Activated naive CD8-positive, alpha-beta T cell treated with anti-CD3 and anti-CD28 coated beads, Interleukin-2, amount 50 U/mL, for 16 hours (primary cell): ENCODE data around the gene NIPSNAP3A.
"Not testable (repeated sequence)": the region's sequence is repeated elsewhere in the genome, so short reads cannot be mapped to it uniquely, and the experiment has no call there.

Source experiments
- DNase-seq: peaks from one replicate; pipeline ENCODE4 v3.0.0-alpha.2; 2020; ENCODE audit warnings: low read depth, low spot score

The NIPSNAP3A gene

DNA sequence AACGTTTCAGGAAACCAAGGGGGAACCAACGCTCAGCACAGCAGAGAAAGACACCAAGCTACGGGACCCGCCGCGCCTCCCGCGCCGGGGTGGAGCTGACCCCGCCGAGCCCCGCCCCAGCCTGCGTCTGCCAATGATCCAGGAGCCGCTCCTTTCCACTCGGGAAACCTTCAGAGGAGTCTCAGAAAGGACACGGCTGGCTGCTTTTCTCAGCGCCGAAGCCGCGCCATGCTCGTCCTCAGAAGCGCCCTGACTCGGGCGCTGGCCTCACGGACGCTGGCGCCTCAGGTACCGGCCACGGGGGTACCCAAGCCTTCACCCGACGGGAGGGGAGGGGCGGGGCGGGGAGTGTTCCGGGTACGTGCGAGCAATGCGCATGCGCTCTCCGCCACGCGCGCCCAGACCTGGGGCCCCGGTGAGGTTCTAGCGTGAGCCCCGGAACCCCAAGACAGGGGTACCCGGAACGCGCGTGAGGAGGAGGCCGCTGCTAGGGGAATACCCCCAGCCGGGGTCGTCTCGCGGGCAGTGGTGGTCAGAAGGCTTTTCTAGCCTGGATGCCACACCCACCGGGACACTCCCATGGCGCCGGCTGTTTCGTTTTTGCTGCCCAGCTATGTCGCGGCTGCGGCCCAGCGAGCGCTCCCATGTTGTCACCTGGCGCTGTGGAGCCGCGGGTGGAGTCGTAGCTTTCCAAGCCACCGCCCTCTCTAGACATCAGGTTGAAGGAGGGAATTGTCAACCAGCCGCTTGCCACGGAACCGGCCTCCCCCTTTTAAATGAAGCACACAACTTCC is at the start of gene NIPSNAP3A:
Gene NIPSNAP3A (plus strand): TSS at position 119 of the 794 bp plus-strand sequence. CDS start 110 bp downstream, at position 229.
- DNase-seq, result peak; percentile 70

DNA sequence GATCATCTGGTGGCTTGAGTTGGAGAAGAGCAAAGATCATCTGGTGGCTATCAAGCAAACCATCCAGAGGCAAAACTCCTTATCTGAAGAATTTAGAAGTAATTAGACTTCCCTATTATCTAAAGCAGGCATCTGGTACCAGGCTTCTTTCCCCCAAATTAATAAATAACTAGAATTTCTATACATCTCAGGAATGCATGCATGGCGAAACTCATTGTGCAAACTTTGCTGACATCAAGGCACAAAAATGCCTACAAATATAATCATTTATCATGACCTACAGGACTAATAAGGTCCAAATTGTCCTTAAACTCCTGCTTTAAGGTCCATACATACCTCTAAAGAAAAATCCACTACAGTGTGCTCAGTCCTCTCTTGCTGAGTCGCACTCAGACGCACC is 47.2 kb upstream of the NIPSNAP3A start:
- DNase-seq, result no peak

DNA sequence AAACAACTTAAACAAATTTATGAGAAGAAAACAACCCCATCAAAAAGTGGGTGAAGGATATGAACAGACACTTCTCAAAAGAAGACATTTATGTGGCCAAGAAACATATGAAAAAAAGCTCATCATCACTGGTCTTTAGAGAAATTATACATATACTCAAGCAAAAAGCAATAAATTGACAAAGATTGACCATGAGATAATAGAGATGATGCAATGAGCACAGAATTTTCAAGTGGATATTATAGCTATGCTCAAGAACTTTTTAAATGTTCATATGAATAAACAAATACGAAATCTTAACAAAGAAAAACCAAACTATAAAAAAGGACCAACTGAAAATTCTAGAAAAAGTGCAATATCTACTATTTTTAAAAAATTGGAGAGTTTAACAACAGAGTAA is 38.7 kb upstream of the NIPSNAP3A start:
- not testable (repeated sequence) for DNase-seq

DNA sequence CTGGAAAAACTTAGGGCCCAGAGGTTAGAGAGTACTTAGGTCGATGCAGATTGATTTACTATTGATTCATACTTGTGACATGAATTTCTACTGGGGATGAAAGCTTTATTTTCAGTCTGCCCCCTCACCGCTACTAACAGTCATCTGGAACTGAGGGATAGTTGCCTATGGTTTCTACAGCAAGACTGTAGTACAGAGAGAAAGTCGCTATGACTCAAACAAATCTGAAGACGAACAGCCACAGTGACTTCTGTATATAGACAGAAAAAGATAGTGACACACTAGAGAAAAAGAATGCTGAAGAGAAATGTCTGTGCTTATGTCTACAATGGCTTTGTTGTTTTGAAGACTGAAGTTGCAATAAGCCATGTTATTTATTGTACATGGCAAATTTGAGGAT is 35.9 kb upstream of the NIPSNAP3A start:
- DNase-seq, result no peak

DNA sequence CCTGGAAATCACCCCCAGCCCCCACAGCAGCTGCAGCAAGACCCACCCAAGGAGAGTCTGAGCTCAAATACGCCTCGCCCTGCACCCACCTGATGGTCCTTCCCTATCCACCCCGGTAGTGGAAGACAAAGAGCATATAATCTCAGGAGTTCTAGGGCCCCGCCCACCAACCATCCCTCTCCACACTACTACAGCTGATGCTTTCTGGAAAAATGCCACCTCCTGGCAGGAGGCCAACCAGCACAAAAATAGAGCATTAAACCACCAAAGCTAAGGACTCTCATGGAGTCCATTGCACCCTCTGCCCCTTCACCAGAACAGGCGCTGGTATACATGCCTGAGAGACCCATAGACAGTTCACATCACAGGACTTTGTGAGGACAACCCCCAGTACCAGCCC is 22.5 kb upstream of the NIPSNAP3A start:
- no peak for DNase-seq

DNA sequence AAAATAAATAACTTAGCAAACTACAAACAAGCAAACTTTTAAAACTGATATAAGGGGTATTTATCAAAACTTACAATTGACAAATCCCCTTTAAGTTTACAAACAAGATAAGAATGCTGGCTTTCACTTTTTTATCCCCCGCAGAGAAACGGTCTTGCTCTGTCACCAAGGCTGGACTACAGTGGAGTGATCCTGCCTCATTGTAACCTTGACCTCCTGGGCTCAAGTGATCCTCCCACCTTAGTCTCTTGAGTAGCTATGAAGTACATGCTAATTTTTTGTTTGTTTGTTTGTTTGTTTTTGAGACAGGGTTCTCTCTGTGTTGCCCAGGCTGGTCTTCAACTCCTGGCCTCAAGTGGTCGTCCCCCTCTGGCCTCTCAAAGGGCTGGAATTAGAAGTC is 9.0 kb upstream of the NIPSNAP3A start:
- DNase-seq, result no peak

DNA sequence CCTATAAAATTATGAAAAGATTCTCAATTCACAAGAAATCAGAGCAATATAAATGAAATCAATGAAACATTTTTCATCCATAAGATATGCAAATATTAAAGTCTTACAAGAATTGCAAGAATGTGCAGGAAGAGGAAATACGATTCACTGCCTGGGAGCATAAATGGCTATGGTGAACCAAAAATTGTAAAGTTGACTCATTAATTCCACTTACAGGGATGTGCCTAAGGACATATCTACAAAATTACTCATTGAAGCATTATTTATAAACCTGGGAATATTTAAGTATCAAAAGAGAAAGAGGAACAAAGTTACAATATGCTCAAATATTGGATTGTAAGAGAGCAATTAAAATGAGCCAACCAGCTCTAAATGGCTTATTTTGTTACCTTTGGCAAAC is 6.9 kb upstream of the NIPSNAP3A start:
- DNase-seq, result no peak

DNA sequence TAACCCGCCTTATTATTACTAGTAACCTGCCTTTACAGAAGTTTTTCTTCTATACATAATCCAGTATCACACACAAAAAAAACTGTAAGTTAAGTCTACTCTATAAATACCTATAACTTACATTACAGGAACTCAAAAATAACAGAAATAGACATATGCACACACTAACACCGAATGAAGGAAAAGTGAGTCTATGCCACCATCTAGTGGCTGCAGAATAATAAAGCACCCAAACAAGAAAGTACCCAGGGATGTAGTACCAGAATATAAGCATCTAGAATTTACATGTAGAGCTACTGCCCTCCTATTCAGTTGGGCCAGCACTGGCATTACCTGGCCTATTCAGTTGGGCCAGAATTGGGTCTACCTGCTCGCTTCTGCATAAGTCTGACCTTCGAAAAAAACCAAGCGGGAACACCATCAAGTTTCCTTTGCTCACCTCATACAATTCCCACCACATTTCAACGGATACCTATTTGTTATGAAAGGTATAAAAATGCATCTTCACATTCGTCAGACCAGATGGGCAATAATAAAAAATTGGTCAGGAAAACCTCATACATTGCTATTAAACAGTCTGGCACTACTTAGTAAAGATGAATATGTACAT is 4.0 kb upstream of the NIPSNAP3A start:
- no peak for DNase-seq

DNA sequence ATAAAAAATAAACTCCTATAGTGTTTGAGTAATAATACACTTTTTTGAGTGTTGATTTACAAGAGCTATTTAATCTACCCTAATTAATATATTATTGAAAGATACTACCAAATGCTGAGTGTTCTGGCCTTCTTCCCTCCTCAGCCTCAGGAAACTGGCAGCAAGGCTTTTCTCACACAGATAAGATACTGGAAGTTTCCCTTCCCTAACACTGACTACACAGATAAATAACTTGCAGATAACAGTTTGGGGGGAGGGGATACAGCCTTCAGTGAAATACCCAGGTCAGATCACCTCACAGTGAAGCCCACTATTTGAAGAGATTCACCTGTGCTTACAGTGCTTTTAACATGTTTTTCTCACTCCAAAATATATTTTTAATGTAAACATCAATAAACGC is 1.6 kb upstream of the NIPSNAP3A start:
- DNase-seq, result no peak

DNA sequence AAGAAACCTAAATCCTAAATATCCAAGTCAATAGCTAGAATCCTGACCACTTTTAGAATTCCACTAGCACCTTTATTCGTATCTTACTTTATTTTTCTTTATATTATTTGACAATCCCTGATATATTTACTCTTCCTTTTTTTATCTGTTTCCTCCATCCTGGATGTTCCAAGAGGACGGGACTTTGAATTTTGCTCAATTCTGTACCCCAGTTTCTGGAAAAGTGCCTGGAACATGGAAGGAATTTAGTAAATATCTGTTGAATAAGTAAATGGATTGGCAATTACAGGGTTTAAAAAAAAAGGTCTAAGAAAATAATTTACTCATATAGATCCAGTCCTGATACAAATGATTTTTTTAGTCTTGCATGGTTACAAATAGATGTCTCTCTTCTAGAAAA is 1.2 kb upstream of the NIPSNAP3A start:
- DNase-seq, result no peak

DNA sequence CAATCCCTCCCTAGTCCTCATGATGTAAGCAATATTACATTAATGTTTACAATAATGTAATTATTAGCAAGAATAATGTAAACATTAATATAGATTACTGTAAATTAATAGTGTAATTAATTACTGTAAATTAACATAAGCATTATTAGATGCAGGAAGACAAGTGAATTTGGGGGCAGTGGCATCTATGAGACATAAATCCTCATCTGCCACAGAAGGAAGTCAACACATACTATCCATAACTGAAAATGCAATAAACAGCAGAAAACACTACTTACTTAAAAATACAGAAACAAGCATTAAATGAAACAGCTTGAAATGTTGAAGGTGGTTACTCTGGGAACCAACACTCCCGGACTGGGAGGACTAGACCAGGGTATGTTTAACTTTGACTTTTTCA is 685 bp upstream of the NIPSNAP3A start:
- DNase-seq, result no peak

DNA sequence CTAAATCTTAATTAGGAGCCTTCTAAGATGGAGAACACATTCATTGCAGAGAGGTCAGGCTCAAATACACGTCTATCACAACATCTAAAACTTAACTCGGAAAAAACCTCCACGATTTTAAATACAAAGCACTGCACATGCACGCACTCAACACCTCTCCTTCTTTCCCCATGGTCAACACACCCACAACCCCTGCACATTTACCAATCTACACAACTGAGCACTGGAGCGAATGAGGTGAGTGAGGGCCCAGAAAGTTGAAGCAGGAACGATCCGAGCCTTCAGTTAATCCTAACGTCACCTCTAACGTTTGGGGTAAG is 278 bp upstream of the NIPSNAP3A start:
- DNase-seq, result no peak

DNA sequence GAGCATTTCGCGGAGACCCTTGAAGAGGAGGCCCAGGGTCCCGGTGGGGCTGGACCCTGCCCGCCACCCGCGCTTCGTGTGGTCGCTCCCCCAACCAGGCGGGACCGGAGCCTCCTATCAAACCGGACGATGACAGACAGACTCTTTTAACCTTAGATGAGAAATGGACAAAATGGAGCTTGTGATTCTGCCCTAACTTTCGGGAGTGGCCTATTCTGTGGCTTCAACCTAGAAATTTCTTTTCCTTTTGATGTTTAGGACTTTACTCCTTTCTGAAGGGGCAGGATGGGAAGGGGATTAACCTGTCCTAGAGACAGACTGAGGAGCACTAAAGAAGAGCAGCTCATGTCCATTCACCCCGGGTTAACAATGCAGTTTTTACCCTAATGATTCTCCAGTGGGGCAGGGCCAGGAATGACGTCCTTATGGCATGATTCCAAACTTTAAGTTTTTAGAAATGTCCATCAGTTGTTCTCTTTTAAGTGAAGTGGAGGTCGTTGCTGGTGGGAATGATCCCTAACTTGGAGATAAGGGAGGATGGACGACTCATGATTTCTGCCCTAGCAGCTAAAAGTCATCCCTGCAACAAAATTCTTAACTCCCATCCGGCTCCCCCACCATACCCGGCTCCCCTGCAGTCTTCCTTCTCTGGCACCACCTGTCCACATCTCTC is 1.0 kb downstream of the NIPSNAP3A start:
- no peak for DNase-seq

DNA sequence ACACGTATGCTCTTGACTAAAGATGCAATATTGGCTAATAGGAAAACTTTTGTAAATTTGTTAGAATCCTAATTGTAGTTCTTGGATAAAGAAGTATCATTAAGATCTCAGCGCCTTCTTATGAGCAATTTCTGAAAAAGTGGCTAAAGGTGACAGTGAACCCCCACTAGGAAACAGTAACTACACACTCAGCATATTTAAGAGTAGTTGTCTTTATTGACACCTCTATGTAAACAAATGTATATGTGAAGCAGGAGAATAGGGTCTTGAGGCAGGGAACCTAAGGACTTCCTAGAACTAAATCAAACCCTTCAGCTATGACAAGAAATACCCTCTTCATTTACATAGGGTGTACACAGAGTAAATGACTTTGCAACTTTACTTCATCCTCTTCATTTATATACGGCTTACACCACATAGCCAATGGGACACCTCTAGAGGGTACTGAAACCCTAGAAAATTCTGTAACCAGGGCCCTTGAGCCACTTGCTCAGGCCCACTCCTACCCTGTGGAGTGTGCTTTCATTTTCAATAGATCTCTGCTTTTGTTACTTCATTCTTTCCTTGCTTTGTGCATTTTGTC is 2.8 kb downstream of the NIPSNAP3A start:
- DNase-seq, result no peak

DNA sequence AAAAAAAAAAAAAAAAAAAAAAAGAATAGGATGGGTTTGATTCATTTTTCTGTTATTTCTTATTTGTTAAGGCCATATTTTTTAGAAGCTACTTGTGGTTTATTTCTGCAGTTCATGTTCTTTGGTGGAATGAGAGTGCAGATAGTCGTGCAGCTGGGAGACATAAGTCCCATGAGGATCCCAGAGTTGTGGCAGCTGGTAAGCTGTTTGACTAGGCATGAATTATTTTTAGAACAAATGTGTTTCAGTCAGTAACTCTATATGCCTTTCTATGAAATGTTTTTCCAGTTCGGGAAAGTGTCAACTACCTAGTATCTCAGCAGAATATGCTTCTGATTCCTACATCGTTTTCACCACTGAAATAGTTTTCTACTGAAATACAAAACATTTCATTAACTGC is 11.5 kb downstream of the NIPSNAP3A start:
- DNase-seq, result no peak

DNA sequence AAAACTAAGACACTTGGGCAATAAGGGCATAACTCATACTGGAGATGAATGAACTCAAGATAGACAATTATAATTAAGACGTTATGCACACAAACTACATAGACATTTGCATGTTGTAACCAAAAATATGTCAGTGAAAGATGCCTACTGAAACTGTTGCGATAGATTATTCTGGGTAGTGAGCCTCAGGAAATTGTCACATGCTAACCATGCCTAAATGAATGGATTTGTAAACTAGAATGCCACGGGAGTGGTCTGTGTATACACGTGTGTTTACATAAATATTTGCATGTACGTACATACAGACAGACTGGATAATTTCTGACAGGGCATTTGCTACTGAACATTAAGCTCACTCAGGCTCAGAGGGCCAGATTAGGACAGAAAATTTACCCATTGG is 17.7 kb downstream of the NIPSNAP3A start:
- no peak for DNase-seq

DNA sequence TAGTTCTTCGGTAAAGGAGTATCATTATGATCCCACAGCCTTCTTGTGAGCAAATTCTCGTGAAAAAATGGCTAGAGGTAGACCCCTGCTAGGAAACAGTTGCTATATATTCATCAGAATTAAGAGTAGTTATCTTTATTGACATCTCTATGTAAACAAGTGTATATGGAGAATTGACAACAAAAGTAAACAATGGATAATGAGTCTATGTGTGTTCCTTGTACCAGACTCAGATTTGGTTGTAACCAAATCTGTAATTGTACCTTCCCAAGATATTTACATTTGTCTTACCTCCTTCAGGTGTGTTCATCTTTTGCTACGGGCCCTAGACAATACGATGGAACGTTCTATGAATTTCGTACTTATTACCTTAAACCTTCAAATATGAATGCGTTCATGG is 18.5 kb downstream of the NIPSNAP3A start:
- no peak for DNase-seq

DNA sequence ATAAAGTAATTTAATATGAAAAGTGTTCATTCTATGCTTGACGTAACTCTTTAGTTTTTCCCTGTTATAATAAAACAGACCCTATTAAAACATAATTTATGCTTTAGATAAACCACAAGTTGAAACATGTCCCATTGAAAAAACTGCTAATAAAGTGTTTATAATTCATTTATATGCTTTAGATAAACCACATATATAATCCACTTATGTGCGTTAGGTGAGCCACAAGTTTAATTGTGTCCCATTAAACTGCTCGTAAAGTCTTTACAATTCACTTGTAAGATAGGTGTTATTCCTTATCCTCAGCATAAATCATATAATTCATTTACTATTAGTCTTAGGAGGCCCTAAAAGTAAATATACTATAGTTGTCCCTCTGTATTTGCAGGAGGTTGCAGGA is 20.0 kb downstream of the NIPSNAP3A start:
- DNase-seq, result no peak

DNA sequence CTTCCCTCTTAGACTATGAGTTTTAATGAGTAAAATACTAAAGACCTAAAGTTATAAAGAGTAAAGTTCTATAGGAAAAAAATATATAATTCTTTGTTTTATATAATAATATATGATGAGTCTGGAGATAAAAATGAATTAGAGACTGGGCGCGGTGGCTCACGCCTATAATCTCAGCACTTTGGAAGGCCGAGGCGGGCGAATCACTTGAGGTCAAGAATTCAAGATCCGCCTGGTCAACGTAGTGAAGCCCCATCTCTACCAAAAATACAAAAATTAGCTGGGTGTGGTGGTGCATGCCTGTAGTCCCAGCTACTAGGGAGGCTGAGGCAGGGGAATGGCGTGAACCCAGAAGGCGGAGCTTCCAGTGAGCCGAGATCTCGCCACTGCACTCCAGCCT is 21.5 kb downstream of the NIPSNAP3A start:
- DNase-seq, result not testable (repeated sequence)

DNA sequence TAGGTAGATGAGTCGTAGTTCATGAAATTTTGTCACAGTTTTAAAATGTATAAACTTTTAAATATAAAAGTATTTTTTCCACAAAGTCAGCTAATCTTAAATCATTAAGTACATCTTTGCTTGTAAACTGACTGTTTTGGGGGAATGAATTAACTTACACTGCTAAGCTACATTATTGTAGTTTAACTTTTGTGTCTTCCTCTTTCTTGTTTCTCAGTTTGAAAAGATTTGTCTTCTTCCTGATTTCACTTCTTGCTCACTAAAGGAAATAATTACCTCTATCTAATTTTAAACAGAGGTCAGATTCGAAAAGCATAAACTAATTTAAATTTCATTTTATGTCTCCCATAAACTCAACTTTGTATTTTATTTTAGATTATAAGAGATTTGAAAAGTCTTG is 22.2 kb downstream of the NIPSNAP3A start:
- no peak for DNase-seq

DNA sequence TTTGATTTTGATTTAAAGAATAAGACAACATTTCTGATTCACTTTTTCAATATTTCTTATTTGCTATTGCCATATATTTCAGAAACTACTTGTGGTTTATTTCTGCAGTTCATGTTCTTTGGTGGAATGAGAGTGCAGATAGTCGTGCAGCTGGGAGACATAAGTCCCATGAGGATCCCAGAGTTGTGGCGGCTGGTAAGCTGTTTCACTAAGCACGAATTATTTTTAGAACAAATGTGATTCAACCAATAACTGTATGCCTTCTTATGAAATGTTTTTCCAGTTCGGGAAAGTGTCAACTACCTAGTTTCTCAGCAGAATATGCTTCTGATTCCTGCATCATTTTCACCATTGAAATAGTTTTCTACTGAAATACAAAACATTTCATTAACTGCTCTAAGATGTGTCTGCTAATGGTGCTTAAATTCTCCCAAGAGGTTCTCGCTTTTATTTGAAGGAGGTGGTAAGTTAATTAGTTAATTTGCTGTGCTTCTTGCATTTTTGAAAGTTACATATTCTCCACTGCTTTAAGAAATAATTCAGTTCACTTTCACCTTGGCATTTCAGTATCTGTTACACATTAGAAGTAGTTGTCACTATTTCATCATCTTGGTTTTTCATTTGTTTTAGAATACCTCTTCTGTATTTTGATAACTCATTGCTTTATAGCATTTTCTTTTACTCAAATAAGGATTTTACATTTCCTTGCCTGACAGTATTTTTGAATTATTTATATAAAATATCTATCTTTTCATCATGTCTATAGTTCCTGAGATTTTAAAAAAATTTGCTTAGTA is 25.4 kb downstream of the NIPSNAP3A start:
- DNase-seq, result no peak

DNA sequence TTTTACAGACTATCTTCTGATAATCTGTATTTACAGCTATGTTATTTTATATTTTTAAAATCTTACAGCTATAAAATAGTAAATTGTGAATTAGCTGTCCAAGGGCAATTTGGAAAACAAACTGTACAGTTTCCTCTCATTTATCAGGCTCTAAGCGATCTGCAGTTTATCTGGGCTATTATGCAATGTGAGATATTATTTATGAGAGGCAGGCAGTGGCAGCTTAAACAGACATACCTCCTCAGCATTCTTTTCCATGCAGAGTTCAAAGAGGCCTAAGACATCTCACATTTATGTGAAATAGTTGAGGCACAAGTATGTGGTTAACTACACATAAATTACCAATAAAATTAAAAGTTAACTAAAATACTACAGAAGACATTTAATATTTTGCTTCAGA is 26.6 kb downstream of the NIPSNAP3A start:
- no peak for DNase-seq
